Non-pigmented ciliary epithelial cell (primary cell): ENCODE measurements around the gene HS6ST2.

Experiments
- DNase-seq: peaks from one replicate; pipeline ENCODE4 v3.0.0-alpha.2; 2010; ENCODE audit warnings: low read depth

Gene HS6ST2

GRCh38 chrX:132795181-132795580 is 163.2 kb downstream of the HS6ST2 start:
- DNase-seq, result no peak

DNA sequence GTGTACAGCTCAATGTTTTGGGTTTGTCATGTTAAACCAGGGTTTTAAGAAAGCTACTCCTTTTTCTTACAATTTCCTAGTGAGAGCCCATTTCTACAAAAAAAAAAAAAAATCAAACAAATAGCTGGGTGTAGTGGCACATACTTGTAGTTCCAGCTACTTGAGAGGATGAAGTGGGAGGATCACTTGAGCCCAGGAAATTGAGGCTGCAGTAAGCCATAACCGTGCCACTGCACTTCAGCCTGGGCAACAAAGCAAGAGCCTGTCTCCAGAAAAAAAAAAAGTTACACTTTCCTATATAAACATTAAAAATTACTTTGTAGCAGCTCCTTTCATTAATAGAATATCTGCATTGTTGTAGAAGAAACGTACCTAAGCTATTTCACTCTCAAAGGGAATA is 166.7 kb downstream of the HS6ST2 start:
- no peak for DNase-seq

GRCh38 chrX:132790329-132790728 is 168.1 kb downstream of the HS6ST2 start:
- DNase-seq, result no peak

- DNase-seq, result no peak
Observed at GRCh38 chrX:132786217-132786616, 172.2 kb downstream of the HS6ST2 start.

DNA sequence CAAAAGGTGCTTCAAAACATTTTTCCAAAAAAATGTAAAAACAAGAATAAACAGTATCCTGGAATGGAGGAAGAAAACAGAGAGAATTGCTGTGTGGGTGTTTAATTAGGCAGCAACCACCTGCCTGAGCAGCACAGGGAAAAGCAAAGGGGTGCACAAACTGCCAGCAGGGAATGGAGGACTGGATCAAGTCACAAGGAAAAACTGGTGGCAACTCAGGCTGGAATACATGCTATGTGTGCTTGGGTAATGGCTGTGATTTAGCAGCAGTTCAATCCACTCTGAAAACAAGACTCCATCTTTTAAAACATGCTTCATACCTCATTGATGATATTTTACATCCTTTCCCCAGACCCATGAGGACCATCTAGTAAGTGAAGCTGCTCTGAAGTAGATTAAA is 179.5 kb downstream of the HS6ST2 start:
- no peak for DNase-seq

DNA sequence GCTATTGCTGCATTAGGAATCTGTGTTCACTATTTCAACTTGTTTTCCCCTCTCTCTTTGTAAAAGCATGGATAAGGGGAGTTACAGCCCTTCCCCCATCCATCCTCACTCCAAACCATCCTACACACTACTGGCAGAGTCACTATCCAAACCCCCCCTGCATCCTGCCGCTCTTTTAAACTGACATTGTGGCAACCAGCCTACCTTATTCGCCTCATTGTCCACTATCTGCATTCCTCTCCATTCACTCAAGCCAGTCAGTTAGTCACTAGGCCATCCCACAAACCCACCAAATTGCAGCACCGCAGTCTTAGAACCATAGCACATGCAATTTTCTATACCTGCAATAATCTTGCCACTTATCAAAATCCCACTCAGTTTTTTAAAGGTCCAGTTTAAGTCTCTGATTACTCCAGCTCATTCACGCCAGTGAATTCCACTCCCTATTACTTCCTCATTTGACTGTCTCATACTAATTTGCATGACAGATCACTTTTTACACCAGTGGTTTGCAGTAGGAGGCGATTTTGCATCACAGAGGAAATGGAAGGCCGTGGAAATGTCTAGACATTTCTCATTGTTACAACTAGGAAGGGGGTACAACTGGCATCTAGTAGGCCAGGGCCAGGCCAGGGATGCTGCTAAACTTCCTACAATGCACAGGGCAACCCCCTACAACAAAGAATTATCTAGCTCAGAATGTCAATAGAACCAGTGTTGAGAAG is 181.8 kb downstream of the HS6ST2 start:
- no peak for DNase-seq

GRCh38 chrX:132775263-132775823 is 183.1 kb downstream of the HS6ST2 start:
- DNase-seq, result no peak

GRCh38 chrX:132774010-132774714 is 184.3 kb downstream of the HS6ST2 start:
- DNase-seq, result no peak

DNA sequence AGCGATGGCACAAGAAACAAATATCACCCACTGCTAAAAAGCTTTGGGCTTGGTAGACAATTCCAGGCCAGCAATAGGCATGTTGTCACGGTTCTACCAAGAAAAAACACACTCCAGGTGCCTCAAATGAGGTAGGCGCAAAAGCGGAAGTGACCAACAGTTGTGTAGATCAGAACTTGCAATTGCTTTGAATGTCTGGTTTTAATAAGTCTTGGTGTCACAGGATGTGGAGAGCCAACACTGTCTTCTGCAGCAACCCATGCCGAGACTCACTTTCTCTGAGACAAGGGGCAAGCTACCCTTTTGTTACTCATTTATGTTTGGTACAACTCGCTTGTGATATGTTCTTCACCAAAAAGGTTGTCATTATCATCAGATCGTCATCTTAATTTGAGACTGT is 188.8 kb downstream of the HS6ST2 start:
- no peak for DNase-seq

- no peak for DNase-seq
Observed at GRCh38 chrX:132766452-132766851, 192.0 kb downstream of the HS6ST2 start.

DNA sequence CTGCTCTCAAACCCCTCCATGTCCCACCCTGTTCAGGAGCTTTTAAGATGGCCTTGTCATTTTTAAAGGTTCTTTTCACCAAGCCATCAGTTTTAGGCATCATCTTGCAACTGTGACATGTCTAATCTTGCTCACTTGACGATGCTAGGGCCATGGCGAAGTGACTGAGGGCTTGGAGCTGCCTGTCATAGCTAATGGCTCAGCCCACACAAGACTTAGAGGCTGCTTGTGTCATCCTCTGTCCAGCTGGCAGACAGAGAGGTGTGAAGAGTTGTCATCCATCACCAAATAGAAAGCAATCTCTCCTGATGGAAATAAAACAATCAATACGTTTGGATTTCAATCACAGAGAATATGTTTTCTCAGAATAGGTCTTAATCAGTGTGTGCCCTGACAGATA is 194.9 kb downstream of the HS6ST2 start:
- DNase-seq, result no peak

DNA sequence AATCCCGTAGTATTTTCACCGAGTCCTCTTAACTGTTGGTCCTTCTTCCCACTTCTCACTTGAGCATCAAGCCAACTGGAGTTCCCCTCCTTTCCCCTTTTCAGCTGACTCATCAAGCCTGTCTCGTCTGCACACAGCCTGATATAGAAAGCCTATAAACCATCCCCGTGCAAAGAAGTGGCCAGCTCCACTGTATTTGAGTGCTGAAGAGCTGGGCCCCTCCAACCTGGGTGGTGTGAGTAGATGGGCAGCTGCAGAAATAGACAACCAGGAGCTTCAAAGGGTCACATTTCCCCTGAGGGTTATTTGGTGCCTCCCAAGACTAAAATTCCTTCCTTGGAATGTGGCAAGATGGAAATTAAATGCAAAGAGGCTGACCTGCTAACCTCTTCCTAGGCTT is 199.7 kb downstream of the HS6ST2 start:
- DNase-seq, result no peak

DNA sequence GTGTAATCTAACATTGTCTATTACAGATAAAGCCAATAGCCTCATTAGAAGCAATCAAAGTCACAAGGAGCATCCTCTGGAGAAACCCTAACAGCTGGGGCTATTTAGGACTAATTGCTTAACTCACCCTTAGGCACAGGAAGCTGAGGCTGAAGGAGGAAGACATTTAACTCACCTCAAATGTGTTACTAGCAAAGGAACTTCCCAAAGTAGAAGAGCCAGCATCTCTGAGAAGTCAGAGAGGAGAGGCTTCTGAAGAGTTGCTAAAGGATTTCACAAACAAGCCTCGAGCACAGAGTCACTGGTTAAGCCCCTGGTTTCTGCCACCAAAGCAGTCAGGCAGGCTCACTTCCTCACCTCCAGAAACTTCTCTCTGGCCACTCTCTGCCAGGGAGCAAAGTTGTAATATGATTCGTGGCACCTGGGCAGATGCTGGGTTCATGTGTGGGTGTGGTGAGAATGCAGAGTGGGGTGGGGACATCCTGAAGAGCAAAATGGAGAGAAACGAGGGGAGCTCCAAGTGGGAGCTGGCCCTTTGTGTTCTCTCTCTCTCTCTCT is 201.3 kb downstream of the HS6ST2 start:
- DNase-seq, result no peak

DNA sequence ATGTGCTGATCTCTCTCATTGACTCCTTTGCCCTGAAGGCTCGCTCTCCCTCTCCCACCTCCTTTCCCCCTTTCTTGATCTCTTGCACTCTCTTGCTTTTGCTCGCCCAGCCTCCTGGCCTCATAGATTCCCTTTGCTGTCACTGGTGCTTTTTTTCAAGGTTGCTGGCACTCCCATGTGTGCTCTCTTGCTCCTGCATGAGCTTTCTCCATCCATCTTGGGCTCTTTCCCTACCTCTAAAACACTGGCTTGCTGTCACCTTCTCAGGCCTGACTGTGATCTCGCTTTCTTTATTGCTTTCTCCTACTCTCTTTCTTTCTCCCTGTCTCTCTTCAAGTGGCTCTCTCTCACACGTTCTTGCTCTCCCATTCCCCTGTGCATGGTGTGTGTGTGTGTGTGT is 202.0 kb downstream of the HS6ST2 start:
- DNase-seq, result no peak

DNA sequence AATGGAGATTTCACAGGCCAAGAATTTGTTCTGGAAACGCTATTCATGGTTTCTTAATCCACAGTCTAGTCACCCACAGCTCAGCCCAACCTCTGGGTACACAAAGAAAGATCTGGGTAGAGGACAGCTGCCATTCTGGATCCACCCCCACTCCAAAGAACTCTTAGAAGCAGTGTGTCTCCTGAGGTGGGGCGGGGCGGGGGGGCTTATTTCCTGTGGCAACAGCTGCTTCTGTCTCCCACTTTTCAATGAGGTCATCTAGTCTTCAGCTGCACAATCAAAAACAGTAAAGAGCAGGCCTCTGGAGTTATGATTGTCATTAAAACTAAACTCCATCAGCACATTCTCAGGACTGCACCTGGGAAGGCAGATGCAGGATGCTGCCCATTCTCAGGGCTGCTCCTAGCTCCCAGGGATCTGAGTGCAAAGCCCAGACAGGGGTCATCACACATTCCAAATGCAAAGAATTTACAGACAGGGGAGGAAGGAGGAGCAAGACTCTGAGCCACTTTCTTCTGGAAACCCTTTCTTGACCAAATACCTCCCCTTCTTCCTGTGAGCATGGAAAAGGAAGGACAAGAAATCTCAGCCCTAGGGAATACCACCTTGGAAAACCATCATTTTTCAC is 207.3 kb downstream of the HS6ST2 start:
- no peak for DNase-seq

- no peak for DNase-seq
Observed at GRCh38 chrX:132750331-132751062, 207.9 kb downstream of the HS6ST2 start.

GRCh38 chrX:132749406-132749805 is 209.0 kb downstream of the HS6ST2 start:
- no peak for DNase-seq

GRCh38 chrX:132748909-132749308 is 209.5 kb downstream of the HS6ST2 start:
- no peak for DNase-seq

DNA sequence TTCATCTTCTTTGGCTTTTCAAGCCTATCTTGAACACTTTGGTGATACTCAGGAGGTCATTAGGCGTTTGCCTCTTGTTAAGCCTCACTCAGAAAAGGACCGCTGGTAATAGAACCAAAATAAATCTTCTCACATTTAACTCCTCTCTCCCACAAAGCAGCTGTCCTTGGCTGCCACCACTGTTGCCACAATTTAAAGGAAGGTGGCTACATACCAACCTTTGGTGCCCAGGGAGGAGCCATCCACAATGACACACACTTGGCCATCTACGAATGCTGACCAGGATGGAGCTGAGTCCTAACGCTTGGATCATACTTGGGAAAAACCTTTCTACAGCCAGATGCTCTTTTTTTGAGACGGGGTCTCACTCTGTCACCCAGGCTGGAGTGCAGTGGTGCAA is 210.2 kb downstream of the HS6ST2 start:
- DNase-seq, result no peak

GRCh38 chrX:132745593-132745992 is 212.8 kb downstream of the HS6ST2 start:
- no peak for DNase-seq

- no peak for DNase-seq
Observed at GRCh38 chrX:132744470-132744869, 214.0 kb downstream of the HS6ST2 start.

DNA sequence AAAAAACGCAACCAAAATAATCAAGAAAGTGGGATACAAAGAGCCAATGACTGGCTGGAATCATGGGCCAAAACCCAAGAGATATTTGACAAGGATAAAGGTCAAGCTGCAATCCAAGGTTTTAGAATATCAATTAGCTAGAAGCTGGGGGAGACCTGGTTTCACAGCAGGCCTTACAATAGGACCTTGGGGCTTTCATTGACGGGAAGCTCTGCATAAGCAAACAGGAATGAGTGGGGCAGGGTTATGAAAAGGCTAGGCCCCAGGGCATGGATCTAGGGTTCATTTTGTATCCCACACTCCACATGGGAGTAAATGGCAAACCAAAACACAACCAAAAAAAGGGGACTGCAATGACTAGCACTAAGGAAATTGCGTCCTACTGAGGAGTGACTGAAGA is 215.3 kb downstream of the HS6ST2 start:
- no peak for DNase-seq
